ENCODE results near the gene MAGEC3.
"Not testable (repeated sequence)": the region's sequence is repeated elsewhere in the genome, so short reads cannot be mapped to it uniquely, and the experiment has no call there.

MAGEC3 gene, protein sequence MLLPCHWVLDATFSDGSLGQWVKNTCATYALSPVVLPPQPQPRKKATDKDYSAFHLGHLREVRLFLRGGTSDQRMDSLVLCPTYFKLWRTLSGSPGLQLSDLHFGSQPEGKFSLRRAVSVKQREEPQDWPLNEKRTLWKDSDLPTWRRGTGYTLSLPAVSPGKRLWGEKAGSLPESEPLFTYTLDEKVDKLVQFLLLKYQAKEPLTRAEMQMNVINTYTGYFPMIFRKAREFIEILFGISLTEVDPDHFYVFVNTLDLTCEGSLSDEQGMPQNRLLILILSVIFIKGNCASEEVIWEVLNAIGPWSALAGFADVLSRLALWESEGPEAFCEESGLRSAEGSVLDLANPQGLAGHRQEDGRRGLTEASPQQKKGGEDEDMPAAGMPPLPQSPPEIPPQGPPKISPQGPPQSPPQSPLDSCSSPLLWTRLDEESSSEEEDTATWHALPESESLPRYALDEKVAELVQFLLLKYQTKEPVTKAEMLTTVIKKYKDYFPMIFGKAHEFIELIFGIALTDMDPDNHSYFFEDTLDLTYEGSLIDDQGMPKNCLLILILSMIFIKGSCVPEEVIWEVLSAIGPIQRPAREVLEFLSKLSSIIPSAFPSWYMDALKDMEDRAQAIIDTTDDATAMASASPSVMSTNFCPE

GRCh38 chrX:141838016-141838415 lies at the start of gene MAGEC3:
TSS of gene MAGEC3 (plus strand) at chrX:141838316. CDS start at chrX:141838316, 0 bp downstream.
- no peak for DNase-seq (ENCODE audit: low read depth, low spot score)
- H3K27ac ChIP-seq: no peak within 1 kb of the TSS

- H3K27ac ChIP-seq: no peak overlapping the region
- no peak for DNase-seq (ENCODE audit: low read depth, low spot score)
Observed at GRCh38 chrX:141791856-141792255, 46.3 kb upstream of the MAGEC3 start.

- DNase-seq (ENCODE audit: low read depth, low spot score): no peak
Observed at GRCh38 chrX:141811438-141811837, 26.7 kb upstream of the MAGEC3 start.

GRCh38 chrX:141814213-141814857 lies 23.8 kb upstream of the MAGEC3 start:
- no peak overlapping the region for H3K27ac ChIP-seq

More at GRCh38 chrX:141811438-141811837, 26.7 kb upstream of the MAGEC3 start:
- no peak overlapping the region for H3K27ac ChIP-seq

GRCh38 chrX:141815904-141816303 lies 22.2 kb upstream of the MAGEC3 start:
- no peak for DNase-seq (ENCODE audit: low read depth, low spot score)

More at GRCh38 chrX:141814213-141814857, 23.8 kb upstream of the MAGEC3 start:
- DNase-seq (ENCODE audit: low read depth, low spot score): no peak

DNA sequence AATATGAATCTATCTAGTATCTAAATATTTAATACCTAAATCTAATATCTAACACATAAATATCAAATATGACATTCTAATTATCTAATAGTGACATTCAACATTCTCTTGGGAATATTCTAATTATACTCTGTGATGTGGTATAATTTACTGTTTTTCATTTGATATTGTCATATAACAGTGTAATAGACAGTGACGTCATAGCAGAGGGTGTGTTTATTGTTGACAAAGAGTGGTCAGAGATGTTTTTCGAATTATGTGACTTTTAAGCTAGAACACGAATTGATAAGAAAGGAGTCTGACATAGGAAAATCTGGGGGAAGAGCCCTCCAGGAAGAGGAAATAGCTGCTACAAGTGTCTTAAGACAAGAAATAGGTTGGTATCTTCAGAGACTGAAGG lies 5.9 kb upstream of the MAGEC3 start:
- no peak overlapping the region for H3K27ac ChIP-seq
- no peak for DNase-seq (ENCODE audit: low read depth, low spot score)

More at GRCh38 chrX:141815904-141816303, 22.2 kb upstream of the MAGEC3 start:
- H3K27ac ChIP-seq: no peak overlapping the region

DNA sequence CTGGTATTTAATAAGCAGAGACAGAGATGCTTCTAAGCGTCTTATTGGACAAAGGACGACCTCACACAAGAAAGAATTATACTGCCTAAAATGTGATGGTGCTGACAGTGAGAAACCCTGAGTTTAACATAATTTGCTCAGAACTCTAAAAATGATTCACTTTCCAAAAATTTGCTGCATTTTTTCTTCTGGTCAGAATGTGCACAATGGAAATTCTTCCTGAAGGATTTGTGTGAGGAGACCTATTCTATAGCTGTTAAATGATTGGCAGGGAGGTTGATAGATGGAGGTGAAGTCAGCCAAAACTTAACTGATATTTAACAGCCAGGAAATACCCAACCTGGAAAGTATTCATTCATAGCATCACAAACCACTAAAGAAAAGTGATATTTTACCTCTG lies 1.7 kb downstream of the MAGEC3 start:
- no peak overlapping the region for H3K27ac ChIP-seq
- no peak for DNase-seq (ENCODE audit: low read depth, low spot score)

DNA sequence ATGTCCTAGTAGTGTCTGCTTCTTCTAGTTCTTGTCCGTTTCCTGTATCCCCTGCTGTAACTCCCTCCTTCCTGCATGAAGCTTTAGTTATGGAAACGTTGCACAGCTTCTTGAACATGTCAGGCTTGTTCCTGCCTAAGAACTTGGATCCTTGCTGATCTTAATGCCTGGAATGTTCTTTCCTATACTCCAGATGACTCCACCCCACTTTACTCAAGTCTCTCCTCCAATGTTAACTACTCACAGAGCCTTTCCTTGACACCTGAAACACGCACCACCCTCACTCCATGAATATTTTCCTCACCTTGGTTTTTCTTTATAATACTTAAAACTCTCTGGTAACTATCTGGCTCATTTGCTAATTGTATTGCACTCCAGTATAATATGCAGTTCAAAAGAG lies 19.4 kb downstream of the MAGEC3 start:
- DNase-seq (ENCODE audit: low read depth, low spot score): no peak
- H3K27ac ChIP-seq: no peak overlapping the region

- no peak overlapping the region for H3K27ac ChIP-seq
- no peak for DNase-seq (ENCODE audit: low read depth, low spot score)
Observed at GRCh38 chrX:141879616-141880015, 41.5 kb downstream of the MAGEC3 start.

DNA sequence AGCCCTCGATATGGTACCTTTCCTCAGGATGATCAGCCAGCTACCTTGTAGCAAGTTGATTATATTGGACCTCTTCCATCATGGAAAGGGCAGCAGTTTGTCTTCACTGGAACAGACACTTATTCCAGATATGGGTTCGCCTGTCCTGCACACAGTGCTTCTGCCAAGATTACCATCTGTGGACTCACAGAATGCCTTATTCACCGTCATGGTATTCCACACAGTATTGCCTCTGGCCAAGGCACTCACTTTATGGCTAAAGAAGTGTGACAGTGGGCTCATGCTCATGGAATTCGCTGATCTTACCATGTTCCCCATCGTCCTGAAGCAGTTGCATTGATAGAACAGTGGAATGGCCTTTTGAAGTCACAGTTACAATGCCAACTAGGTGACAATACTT lies 50.7 kb downstream of the MAGEC3 start:
- H3K27ac ChIP-seq; DNase-seq (ENCODE audit: low read depth, low spot score): not testable (repeated sequence)

DNA sequence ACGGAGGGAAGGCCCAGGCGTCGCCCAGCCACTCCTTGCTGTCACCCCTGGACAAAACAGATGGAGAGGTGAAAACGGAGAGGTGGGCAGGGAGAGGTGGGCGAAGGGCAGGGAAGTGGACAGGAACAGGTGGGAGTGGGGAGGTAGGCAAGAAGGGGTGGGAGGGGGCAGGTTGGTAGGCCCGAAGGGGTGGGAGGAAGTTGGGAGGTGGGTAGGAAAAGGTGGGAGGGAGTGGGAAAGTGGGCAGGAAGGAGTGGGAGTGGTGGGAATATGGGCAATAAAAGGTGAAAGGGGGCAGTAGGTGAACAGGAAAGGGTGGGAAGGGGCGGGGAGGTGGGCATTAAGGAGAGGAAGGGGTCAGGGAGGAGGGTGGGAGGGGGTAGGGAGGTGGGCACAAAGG lies 56.6 kb downstream of the MAGEC3 start:
- H3K27ac ChIP-seq: no peak overlapping the region
- no peak for DNase-seq (ENCODE audit: low read depth, low spot score)

DNA sequence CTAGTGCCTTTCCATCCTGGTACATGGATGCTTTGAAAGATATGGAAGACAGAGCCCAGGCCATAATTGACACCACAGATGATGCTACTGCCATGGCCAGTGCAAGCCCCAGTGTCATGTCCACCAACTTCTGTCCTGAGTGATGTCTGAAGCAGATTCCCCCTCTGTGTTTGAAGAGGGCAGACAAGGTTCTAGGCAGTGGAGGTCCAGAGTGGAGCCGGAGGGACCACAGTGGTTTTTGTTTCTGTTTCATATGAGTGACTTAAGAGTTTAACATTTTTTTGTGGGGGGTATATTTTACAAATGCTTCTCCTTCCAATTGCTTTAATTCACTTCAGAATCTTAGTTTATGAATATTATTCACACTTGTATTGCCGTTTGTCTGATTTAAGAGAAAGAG lies 59.6 kb downstream of the MAGEC3 start:
- H3K27ac ChIP-seq: no peak overlapping the region
- DNase-seq (ENCODE audit: low read depth, low spot score): no peak

- DNase-seq (ENCODE audit: low read depth, low spot score): no peak
Observed at GRCh38 chrX:141902366-141902765, 64.2 kb downstream of the MAGEC3 start.

DNA sequence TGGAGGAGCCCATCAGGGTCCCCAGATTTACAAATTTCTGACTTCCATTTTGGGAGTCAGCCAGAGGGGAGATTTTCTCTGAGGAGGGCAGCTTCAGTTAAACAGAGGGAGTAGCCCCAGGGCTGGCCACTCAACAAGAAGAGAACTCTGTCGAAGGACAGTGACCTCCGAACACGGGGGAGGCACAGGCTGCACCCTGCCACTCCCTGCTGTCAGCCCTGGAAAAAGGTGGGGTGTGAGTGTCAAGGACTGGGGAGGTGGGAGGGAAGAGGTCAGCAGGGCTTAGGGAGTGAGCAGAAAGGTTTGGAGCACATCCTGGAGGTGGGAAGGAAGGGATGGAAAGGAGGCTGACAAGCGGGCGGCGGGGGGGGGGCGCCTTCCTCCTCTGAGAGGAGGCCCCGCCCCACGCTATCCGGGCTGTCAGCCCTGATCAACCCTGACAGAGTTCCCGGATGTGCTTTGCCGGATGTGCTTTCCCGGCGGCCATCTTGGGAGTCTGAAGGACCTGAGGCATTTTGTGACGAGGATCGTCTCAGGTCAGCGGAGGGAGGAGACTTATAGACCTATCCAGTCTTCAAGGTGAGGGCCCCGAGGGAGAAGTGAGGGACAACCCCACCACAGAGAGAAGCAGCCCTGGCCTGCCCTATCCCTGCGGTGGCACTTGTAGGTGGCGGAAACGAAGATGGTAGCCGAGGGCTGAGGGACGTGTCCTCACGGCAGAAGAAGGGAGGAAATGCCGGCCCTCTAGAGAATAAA lies 65.5 kb downstream of the MAGEC3 start, which contains the start of gene MAGEC1:
MAGEC1 (plus strand) TSS at position 495 of the 756 bp plus-strand sequence. CDS start 1,179 bp downstream, outside the sequence.
- DNase-seq (ENCODE audit: low read depth, low spot score): no peak
- no peak within 1 kb of the TSS for H3K27ac ChIP-seq

More at GRCh38 chrX:141902366-141902765, 64.2 kb downstream of the MAGEC3 start:
- no peak overlapping the region for H3K27ac ChIP-seq

- no peak for DNase-seq (ENCODE audit: low read depth, low spot score)
- no peak overlapping the region for H3K27ac ChIP-seq
Observed at GRCh38 chrX:141904262-141904661, 66.1 kb downstream of the MAGEC3 start.

GRCh38 chrX:141917801-141918200 lies 79.7 kb downstream of the MAGEC3 start:
- no peak for DNase-seq (ENCODE audit: low read depth, low spot score)
- no peak overlapping the region for H3K27ac ChIP-seq

GRCh38 chrX:141924293-141924692 lies 86.2 kb downstream of the MAGEC3 start:
- H3K27ac ChIP-seq: no peak overlapping the region
- no peak for DNase-seq (ENCODE audit: low read depth, low spot score)

DNA sequence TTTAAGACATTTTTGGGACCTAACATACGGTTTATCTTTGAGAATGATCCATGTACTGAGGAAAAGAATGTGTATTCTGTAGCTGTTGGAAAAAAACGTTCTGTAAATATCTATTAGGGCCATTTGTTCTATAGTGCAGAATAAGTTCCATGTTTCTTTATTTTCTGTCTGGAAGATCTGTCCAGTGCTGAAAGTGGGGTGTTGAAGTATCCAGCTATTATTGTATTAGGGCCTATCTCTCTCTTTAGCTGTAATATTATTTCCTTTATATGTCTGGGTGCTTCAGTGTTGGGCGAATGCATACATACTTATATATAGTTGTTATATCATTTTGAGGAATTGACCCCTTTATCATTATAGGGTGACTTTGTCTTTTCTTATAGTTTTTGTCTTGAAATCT lies 90.3 kb downstream of the MAGEC3 start:
- no peak for DNase-seq (ENCODE audit: low read depth, low spot score)
- no peak overlapping the region for H3K27ac ChIP-seq

GRCh38 chrX:141934059-141934641 lies 96.0 kb downstream of the MAGEC3 start:
- H3K27ac ChIP-seq: no peak overlapping the region
- DNase-seq (ENCODE audit: low read depth, low spot score): no peak

DNA sequence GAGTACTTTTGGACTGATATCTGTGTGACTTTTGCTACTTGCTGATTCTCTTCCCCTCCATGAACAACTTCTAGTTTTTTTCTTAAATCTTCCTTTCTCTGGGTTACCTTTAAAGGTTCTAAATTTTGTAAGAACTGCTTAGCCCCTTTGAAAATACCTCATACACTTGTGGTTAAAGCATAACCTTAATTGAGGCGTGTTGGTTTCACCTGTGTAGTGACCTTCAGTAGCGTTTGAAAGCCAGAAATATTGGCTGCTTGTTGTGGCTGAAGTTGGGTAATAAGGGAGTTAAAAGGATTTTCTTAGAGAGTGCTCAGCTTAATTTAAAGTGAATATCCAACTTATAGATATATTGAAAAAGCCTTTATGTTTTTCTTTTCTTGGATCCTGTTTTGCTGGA lies 97.5 kb downstream of the MAGEC3 start:
- H3K27ac ChIP-seq: no peak overlapping the region
- DNase-seq (ENCODE audit: low read depth, low spot score): no peak
